CD1c-positive myeloid dendritic cell (primary cell): ENCODE measurements around the gene SNN.

ENCODE experiments used
- DNase-seq: peaks from one replicate; pipeline ENCODE4 v3.0.0-alpha.2; 2016; ENCODE audit errors: extremely low spot score

The SNN gene

GRCh38 chr16:11667824-11668622 lies at the start of gene SNN:
Gene SNN (plus strand): TSS chr16:11668455. CDS start chr16:11676060, 7,605 bp downstream.
- DNase-seq: peak; percentile 95

GRCh38 chr16:11619327-11619851 lies 48.9 kb upstream of the SNN start:
- DNase-seq: peak; percentile 54

GRCh38 chr16:11620243-11621003 lies 47.8 kb upstream of the SNN start:
- no peak for DNase-seq

- no peak for DNase-seq
Observed at GRCh38 chr16:11621539-11621919, 46.7 kb upstream of the SNN start.

GRCh38 chr16:11621920-11622651 lies 46.2 kb upstream of the SNN start:
- no peak for DNase-seq

GRCh38 chr16:11624205-11624604 lies 44.0 kb upstream of the SNN start:
- DNase-seq: peak; percentile 59

- DNase-seq: peak; percentile 87
Observed at GRCh38 chr16:11624636-11625607, 43.3 kb upstream of the SNN start.

GRCh38 chr16:11625769-11626168 lies 42.5 kb upstream of the SNN start:
- no peak for DNase-seq

GRCh38 chr16:11626657-11627291 lies 41.5 kb upstream of the SNN start:
- no peak for DNase-seq

- no peak for DNase-seq
Observed at GRCh38 chr16:11627292-11627663, 41.0 kb upstream of the SNN start.

- peak; percentile 24 for DNase-seq
Observed at GRCh38 chr16:11627822-11628457, 40.3 kb upstream of the SNN start.

- peak; percentile 86 for DNase-seq
Observed at GRCh38 chr16:11629071-11630030, 38.9 kb upstream of the SNN start.

- DNase-seq: no peak
Observed at GRCh38 chr16:11630046-11630767, 38.0 kb upstream of the SNN start.

- no peak for DNase-seq
Observed at GRCh38 chr16:11630768-11631056, 37.5 kb upstream of the SNN start.

- DNase-seq: no peak
Observed at GRCh38 chr16:11631214-11631613, 37.0 kb upstream of the SNN start.

GRCh38 chr16:11632455-11632939 lies 35.8 kb upstream of the SNN start:
- DNase-seq: peak; percentile 90

GRCh38 chr16:11633113-11633512 lies 35.1 kb upstream of the SNN start:
- no peak for DNase-seq

- DNase-seq: peak; percentile 55
Observed at GRCh38 chr16:11634312-11634711, 33.9 kb upstream of the SNN start.
